Hematopoietic multipotent progenitor cell treated with erythropoietin and hydrocortisone succinate and interleukin-3 and kit ligand, for 17 days (in vitro differentiated cells): ENCODE data around the gene SMIM35.

Source experiments
- DNase-seq: peaks from one replicate; pipeline ENCODE4 v3.0.0-alpha.2; 2015; ENCODE audit warnings: low spot score

SMIM35 gene

GRCh38 chr11:118002541-118003423 is 84.0 kb downstream of the SMIM35 start:
- DNase-seq = no peak

- no peak for DNase-seq
These were observed 84.7 kb downstream of the SMIM35 start for GRCh38 chr11:118002010-118002540.

DNA sequence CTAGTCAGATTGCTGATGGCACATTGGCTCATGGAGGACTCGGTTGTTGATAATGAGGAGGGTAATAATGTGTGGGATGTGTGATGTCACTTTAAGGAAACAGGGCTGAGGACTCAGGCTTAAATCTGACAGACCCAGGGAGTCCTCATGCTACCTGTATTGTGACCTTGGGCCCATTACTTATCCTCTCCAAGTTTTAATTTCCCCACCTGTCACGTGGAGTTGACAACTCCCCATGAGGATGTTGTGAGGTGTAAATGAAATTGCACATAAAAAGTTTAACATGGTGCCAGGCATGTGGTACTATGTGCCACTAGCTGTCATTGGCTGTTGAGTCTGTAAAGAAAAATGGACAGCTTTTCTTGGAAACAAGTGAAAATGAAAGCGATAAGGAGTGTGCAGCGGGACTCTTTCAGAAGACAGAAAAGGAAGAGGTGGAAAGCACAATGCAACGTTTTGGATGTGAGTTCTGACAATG is 85.2 kb downstream of the SMIM35 start:
- DNase-seq = no peak

DNA sequence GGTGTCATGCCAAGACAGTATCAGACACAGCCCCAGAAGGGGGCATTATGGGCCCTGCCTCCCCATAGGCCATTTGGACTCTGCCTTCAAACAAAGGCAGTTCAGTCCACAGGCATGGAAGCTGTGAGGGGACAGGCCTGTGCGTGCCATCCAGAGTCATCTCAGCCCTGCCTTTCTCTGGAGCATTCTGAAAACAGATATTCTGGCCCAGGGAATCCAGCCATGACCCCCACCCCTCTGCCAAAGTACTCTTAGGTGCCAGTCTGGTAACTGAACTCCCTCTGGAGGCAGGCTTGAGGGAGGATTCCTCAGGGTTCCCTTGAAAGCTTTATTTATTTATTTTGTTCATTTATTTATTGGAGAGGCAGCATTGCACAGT is 85.9 kb downstream of the SMIM35 start:
- DNase-seq = no peak

DNA sequence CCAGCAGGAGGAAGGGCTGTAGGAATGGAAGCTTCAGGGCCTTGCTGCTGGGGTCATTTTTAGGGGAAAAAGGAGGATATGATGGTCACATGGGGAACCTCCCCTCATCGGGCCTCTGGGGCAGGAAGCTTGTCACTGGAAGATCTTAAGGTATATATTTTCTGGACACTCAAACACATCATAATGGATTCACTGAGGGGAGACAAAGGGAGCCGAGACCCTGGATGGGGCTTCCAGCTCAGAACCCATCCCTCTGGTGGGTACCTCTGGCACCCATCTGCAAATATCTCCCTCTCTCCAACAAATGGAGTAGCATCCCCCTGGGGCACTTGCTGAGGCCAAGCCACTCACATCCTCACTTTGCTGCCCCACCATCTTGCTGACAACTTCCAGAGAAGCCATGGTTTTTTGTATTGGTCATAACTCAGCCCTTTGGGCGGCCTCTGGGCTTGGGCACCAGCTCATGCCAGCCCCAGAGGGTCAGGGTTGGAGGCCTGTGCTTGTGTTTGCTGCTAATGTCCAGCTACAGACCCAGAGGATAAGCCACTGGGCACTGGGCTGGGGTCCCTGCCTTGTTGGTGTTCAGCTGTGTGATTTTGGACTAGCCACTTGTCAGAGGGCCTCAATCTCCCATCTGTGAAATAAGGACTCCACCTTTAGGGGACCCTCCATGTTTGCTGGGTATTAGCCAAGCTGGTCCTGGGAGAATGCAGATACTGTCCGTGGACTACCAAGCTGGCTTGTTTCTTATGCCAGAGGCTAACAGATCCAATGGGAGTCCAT is 86.5 kb downstream of the SMIM35 start:
- DNase-seq = no peak

DNA sequence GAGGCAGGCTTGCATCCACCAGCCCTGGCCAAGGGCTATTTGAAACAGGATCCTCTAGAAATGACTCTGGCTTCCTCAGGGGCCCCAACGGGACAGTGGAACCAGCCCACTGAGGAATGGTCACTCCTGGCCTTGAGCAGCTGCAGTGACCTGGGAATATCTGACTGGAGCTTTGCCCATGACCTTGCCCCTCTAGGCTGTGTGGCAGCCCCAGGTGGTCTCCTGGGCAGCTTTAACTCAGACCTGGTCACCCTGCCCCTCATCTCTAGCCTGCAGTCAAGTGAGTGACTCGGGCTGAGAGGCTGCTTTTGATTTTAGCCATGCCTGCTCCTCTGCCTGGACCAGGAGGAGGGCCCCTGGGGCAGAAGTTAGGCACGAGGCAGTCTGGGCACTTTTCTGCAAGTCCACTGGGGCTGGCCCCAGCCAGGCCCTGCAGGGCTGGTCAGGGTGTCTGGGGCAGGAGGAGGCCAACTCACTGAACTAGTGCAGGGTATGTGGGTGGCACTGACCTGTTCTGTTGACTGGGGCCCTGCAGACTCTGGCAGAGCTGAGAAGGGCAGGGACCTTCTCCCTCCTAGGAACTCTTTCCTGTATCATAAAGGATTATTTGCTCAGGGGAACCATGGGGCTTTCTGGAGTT is 87.3 kb downstream of the SMIM35 start:
- DNase-seq = no peak

DNA sequence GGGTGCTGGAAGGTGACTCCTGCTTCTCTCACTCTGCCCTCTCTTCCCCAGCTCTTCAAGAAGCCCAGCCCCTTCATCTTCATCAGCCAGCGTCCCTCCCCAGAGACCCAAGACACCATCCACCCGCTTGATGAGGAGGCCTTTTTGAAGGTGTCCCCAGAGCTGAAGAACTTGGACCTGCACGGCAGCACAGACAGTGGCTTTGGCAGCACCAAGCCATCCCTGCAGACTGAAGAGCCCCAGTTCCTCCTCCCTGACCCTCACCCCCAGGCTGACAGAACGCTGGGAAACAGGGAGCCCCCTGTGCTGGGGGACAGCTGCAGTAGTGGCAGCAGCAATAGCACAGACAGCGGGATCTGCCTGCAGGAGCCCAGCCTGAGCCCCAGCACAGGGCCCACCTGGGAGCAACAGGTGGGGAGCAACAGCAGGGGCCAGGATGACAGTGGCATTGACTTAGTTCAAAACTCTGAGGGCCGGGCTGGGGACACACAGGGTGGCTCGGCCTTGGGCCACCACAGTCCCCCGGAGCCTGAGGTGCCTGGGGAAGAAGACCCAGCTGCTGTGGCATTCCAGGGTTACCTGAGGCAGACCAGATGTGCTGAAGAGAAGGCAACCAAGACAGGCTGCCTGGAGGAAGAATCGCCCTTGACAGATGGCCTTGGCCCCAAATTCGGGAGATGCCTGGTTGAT is 88.0 kb downstream of the SMIM35 start:
- no peak for DNase-seq

GRCh38 chr11:117997823-117998579 is 88.8 kb downstream of the SMIM35 start:
- DNase-seq = no peak

- DNase-seq = no peak
These were observed 89.4 kb downstream of the SMIM35 start for GRCh38 chr11:117997406-117997805.

DNA sequence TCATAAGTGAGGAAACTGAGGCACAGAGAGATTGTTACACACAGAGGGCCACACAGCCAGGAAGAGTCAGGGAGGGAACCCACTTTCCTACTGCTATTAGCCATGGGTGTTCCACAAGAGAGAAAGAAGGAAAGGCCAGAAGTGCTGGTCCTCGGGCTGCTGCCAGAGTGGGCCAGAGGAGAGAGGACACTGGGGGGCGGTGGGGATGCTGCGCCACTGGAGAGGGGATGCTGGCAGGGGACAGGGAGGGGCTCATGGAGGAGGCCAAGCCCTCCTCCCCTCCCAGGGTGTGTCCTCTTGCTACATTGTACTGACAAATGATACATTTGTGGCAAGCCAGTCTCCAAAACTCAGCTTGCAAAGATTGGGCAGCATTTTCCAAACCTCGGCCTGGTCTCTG is 90.7 kb downstream of the SMIM35 start:
- no peak for DNase-seq

DNA sequence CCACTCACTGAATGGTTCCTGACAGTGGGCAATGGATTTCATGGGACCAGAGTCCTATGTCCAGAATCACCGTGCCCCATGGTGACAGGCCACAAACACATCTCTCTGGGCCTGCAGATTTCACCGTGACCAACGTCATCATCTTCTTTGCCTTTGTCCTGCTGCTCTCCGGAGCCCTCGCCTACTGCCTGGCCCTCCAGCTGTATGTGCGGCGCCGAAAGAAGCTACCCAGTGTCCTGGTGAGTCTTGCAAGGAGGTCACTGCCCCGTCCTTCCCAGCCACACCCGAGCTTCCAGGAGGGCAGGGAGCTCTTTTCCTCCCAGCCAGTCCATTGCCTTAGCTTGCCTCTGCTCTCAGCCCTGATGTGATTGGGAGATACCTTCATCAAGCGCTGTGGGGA is 91.3 kb downstream of the SMIM35 start:
- DNase-seq = no peak

- no peak for DNase-seq
These were observed 92.6 kb downstream of the SMIM35 start for GRCh38 chr11:117993988-117994745.

- DNase-seq = no peak
These were observed 94.1 kb downstream of the SMIM35 start for GRCh38 chr11:117992620-117993019.

DNA sequence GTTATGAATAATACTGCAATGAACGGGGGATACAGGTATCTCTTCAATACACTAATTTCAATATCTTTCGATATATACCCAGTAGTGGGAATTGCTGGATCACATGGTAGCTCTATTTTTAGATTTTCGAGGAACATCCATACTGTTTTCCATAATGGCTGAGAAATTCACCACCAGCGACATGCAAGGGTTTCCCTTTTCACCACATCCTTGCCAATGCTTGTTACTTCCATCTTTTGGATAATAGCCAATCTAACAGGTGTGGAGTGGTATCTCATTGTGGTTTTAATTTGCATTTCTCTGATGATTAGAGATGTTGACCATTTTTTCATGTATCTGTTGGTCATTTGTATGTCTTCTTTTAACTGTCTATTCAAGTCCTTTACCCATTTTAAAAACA is 94.6 kb downstream of the SMIM35 start:
- DNase-seq = no peak

DNA sequence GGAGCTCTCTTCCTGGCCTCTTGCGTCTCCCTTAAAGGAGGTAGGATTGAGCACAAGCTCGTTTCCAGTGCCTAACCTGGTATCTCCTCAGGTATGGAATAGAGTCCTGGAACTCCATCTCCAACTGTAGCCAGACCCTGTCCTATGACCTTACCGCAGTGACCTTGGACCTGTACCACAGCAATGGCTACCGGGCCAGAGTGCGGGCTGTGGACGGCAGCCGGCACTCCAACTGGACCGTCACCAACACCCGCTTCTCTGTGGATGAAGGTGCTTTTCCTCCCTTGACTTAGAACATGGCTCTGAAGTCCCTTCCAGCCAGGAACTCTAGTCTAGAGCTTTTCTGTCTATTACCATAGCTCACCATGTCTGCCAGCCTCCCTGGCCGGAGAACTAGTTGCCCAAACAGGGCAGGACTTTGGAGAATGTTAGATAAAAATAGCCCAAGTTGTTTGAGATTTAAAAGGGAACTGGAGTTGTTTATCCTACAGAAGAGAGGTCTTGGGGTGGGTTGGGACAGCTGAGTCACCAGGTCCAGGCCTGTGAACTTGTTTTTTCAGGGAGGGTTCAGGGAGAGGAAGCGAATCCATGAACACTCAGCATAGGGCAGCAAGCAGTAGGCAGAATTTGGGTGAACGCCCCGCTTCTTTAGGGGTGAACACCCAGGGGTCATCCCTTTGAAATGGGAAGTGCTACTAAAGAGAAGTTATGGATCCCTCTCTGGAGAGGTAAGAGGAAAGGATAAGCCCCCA is 97.2 kb downstream of the SMIM35 start:
- DNase-seq = no peak

DNA sequence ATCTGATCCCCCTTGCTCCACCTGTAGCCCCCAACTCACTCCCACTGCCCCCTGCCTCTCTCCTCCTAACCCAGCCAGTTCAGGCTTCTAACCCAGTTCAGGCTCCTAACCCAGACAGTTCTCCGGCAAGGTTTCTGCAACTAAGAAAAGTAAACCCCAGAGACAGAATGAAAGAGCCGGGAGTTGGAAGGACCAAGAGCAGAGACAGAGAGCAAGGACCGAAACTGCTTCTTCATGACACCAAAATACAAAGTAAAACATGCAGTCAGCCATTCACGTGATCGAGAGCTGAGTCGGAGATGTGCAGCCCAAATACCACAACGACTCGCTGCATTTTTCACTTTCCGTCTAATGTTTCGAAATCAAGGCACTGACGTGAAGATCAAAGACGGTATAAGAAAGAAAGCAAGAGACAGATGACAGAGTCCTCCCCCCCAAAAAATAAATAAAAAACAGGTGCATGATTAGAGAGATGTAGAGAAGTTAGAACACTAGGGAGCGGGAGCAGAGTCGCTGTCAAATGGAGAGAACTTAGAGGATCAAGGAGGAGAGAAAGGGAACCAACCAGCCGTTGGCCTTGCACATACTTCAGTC is 99.7 kb downstream of the SMIM35 start:
- no peak for DNase-seq

- DNase-seq = peak; percentile 54
These were observed 100.5 kb downstream of the SMIM35 start, which contains the start of gene IL10RA for GRCh38 chr11:117985953-117986887. Gene IL10RA, plus strand, starts transcription at chr11:117986394. Its CDS starts 74 bp downstream, at chr11:117986468.

DNA sequence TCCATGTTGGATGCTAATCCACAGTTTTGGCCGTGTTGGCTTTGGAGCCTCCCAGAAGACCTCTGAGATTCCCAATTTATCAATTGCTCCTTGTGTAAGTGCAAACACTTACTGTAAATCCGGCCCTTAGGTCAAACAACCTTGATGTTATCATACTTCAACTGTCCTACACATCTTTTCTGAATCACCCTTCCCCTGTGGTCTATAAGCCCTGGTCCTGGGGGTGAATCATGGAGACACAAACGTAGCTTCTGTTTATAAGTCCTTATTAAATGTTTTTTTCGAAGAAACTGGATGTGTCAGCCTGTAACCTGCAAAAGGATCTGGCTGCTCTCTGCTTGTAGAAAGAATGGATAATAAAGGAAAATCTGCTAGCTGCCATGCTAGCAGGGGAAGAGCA is 102.3 kb downstream of the SMIM35 start:
- DNase-seq = no peak
